HEK293 (cell line): ENCODE measurements around the gene PNPLA3.

Experiments used
- MYNN ChIP-seq: fragments of 450-650 bp; formaldehyde crosslinking; IDR thresholded peaks from 2 replicates; pipeline ENCODE4 v1.5.1; 2016; ENCODE audit warnings: missing biosample characterization, missing genetic modification characterization, borderline replicate concordance
- ZNF112 ChIP-seq: fragments of 450-650 bp; formaldehyde crosslinking; IDR thresholded peaks from 2 replicates; pipeline ENCODE4 v1.5.0; 2017; ENCODE audit warnings: missing biosample characterization, missing genetic modification characterization
- TF ChIP-seq, protein P1 (sequence below): fragments of 450-650 bp; formaldehyde crosslinking; IDR thresholded peaks from 2 replicates; pipeline ENCODE4 v1.5.1; 2016; ENCODE audit warnings: missing biosample characterization, missing genetic modification characterization
- TF ChIP-seq, protein P2 (sequence below): fragments of 450-650 bp; formaldehyde crosslinking; IDR thresholded peaks from 2 replicates; pipeline ENCODE4 v1.5.1; 2016; ENCODE audit warnings: missing biosample characterization, missing genetic modification characterization, borderline replicate concordance

DNA sequence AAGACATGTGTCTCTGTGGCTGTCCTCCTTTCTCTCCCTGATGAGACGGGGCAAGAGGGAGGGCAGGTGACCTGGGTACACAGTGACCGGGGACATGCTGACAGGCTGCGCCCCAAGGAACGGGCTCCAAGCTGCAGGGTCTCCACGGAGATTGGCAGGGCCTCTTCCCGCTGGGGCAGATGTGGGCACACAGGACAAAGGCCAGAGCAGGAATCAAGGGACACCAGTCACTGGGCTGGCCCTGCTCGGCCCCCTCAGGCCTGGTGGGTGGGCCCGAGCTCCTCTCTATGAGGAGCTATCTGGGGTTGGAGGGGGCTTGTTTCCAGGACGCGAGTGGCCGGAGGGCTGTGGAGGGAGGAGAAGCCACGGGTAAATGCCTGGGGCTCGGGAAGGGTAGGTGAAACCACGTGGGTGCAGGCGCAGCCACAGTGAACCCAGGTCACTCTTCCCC lies 43.0 kb upstream of the PNPLA3 start:
- TF ChIP-seq ZNF112 (no peak), MYNN (tag by site-specific recombination) (no peak)
- TF ChIP-seq, protein P1, sequence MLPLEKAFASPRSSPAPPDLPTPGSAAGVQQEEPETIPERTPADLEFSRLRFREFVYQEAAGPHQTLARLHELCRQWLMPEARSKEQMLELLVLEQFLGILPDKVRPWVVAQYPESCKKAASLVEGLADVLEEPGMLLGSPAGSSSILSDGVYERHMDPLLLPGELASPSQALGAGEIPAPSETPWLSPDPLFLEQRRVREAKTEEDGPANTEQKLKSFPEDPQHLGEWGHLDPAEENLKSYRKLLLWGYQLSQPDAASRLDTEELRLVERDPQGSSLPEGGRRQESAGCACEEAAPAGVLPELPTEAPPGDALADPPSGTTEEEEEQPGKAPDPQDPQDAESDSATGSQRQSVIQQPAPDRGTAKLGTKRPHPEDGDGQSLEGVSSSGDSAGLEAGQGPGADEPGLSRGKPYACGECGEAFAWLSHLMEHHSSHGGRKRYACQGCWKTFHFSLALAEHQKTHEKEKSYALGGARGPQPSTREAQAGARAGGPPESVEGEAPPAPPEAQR (tag by site-specific recombination), result no peak
- TF ChIP-seq, protein P2, sequence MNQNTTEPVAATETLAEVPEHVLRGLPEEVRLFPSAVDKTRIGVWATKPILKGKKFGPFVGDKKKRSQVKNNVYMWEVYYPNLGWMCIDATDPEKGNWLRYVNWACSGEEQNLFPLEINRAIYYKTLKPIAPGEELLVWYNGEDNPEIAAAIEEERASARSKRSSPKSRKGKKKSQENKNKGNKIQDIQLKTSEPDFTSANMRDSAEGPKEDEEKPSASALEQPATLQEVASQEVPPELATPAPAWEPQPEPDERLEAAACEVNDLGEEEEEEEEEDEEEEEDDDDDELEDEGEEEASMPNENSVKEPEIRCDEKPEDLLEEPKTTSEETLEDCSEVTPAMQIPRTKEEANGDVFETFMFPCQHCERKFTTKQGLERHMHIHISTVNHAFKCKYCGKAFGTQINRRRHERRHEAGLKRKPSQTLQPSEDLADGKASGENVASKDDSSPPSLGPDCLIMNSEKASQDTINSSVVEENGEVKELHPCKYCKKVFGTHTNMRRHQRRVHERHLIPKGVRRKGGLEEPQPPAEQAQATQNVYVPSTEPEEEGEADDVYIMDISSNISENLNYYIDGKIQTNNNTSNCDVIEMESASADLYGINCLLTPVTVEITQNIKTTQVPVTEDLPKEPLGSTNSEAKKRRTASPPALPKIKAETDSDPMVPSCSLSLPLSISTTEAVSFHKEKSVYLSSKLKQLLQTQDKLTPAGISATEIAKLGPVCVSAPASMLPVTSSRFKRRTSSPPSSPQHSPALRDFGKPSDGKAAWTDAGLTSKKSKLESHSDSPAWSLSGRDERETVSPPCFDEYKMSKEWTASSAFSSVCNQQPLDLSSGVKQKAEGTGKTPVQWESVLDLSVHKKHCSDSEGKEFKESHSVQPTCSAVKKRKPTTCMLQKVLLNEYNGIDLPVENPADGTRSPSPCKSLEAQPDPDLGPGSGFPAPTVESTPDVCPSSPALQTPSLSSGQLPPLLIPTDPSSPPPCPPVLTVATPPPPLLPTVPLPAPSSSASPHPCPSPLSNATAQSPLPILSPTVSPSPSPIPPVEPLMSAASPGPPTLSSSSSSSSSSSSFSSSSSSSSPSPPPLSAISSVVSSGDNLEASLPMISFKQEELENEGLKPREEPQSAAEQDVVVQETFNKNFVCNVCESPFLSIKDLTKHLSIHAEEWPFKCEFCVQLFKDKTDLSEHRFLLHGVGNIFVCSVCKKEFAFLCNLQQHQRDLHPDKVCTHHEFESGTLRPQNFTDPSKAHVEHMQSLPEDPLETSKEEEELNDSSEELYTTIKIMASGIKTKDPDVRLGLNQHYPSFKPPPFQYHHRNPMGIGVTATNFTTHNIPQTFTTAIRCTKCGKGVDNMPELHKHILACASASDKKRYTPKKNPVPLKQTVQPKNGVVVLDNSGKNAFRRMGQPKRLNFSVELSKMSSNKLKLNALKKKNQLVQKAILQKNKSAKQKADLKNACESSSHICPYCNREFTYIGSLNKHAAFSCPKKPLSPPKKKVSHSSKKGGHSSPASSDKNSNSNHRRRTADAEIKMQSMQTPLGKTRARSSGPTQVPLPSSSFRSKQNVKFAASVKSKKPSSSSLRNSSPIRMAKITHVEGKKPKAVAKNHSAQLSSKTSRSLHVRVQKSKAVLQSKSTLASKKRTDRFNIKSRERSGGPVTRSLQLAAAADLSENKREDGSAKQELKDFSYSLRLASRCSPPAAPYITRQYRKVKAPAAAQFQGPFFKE (tag by site-specific recombination), result no peak
